Measurements from ENCODE around the gene OR10G2.

OR10G2 gene

GRCh38 chr14:21656980-21657379, 22.2 kb upstream of the OR10G2 start:
- TF ChIP-seq EZH2 (IDR thresholded peaks at IDR 0.05; ENCODE audit: borderline replicate concordance, low read depth, low read length, severe bottlenecking) (no peak), CTCF (IDR thresholded peaks at IDR 0.05; ENCODE audit: borderline replicate concordance, extremely low read depth, low read length, poor library complexity, severe bottlenecking) (no peak)
- Histone ChIP-seq H3K4me3 (ENCODE audit: low read depth in 1 of 2, low read length in 2 of 2) (no peak overlapping the region), H3K4me1 (ENCODE audit: insufficient read depth, low read length) (no peaks in the 10 kb centered on the region), H3K9ac (ENCODE audit: low read depth, low read length) (no peak overlapping the region), H3K36me3 (ENCODE audit: insufficient read depth, low read length) (no peaks in the 10 kb centered on the region), H3K27me3 (ENCODE audit: insufficient read depth, low read length, poor library complexity) (peaks cover 7% of the 10 kb centered on the region), H3K27ac (ENCODE audit: low read length) (no peak overlapping the region), H4K20me1 (ENCODE audit: insufficient read depth, low read length) (no peaks in the 10 kb centered on the region), H3K79me2 (ENCODE audit: insufficient read depth, low read length) (no peaks in the 10 kb centered on the region), H3K4me2 (ENCODE audit: insufficient read depth, low read length) (no peak overlapping the region), H3K9me3 (ENCODE audit: insufficient read depth, low read length, severe bottlenecking) (no peaks in the 10 kb centered on the region), H2AFZ (ENCODE audit: low read depth, low read length) (no peak overlapping the region)
- no peak for ATAC-seq (ENCODE audit: insufficient read depth, low read depth)
- DNase-seq: no peak

- no peak for DNase-seq
- Histone ChIP-seq H3K27ac (ENCODE audit: low read length) (no peak overlapping the region), H3K36me3 (ENCODE audit: insufficient read depth, low read length) (no peaks in the 10 kb centered on the region), H2AFZ (ENCODE audit: low read depth, low read length) (no peak overlapping the region), H3K9me3 (ENCODE audit: insufficient read depth, low read length, severe bottlenecking) (no peaks in the 10 kb centered on the region), H3K4me3 (ENCODE audit: low read depth in 1 of 2, low read length in 2 of 2) (no peak overlapping the region), H4K20me1 (ENCODE audit: insufficient read depth, low read length) (no peaks in the 10 kb centered on the region), H3K9ac (ENCODE audit: low read depth, low read length) (no peak overlapping the region), H3K4me2 (ENCODE audit: insufficient read depth, low read length) (no peak overlapping the region), H3K4me1 (ENCODE audit: insufficient read depth, low read length) (no peaks in the 10 kb centered on the region), H3K79me2 (ENCODE audit: insufficient read depth, low read length) (no peaks in the 10 kb centered on the region), H3K27me3 (ENCODE audit: insufficient read depth, low read length, poor library complexity) (peaks cover 11% of the 10 kb centered on the region)
- no peak for ATAC-seq (ENCODE audit: insufficient read depth, low read depth)
- TF ChIP-seq EZH2 (IDR thresholded peaks at IDR 0.05; ENCODE audit: borderline replicate concordance, low read depth, low read length, severe bottlenecking) (no peak), CTCF (IDR thresholded peaks at IDR 0.05; ENCODE audit: borderline replicate concordance, extremely low read depth, low read length, poor library complexity, severe bottlenecking) (no peak)
Measured at GRCh38 chr14:21654215-21654614, 19.5 kb upstream of the OR10G2 start.

- H3K27ac ChIP-seq (ENCODE audit: low read length): no peak within 1 kb of the TSS
- no peak within 1 kb of the TSS for H3K4me3 ChIP-seq (ENCODE audit: low read depth in 1 of 2, low read length in 2 of 2)
- H3K27me3 ChIP-seq (ENCODE audit: insufficient read depth, low read length, poor library complexity): peaks cover 7% of the 10 kb centered on the region
- TF ChIP-seq CTCF (IDR thresholded peaks at IDR 0.05; ENCODE audit: borderline replicate concordance, extremely low read depth, low read length, poor library complexity, severe bottlenecking): no peak
- no peak for TF ChIP-seq EZH2 (IDR thresholded peaks at IDR 0.05; ENCODE audit: borderline replicate concordance, low read depth, low read length, severe bottlenecking)
- H3K4me2 ChIP-seq (ENCODE audit: insufficient read depth, low read length): no peak within 1 kb of the TSS
- H3K4me1 ChIP-seq (ENCODE audit: insufficient read depth, low read length): no peaks in the 10 kb centered on the region
- H3K36me3 ChIP-seq (ENCODE audit: insufficient read depth, low read length): no peaks in the 10 kb centered on the region
- ATAC-seq (ENCODE audit: insufficient read depth, low read depth) (no peak), DNase-seq (no peak)
- H3K9ac ChIP-seq (ENCODE audit: low read depth, low read length): no peak within 1 kb of the TSS
- H3K79me2 ChIP-seq (ENCODE audit: insufficient read depth, low read length): no peaks in the 10 kb centered on the region
- no peak within 1 kb of the TSS for H2AFZ ChIP-seq (ENCODE audit: low read depth, low read length)
- H3K9me3 ChIP-seq (ENCODE audit: insufficient read depth, low read length, severe bottlenecking): no peaks in the 10 kb centered on the region
- no peaks in the 10 kb centered on the region for H4K20me1 ChIP-seq (ENCODE audit: insufficient read depth, low read length)
Measured at GRCh38 chr14:21653331-21653885, 18.7 kb upstream of the OR10G2 start, which contains the start of gene OR4E2. OR4E2 (plus strand) TSS chr14:21653835; CDS start chr14:21665083, 11,248 bp downstream.
